GM12892 (cell line): ENCODE measurements around the gene ACSS1.

ENCODE experiments used
- POLR2A ChIP-seq: IDR thresholded peaks from 2 replicates; pipeline ENCODE4 v1.6.1; 2011; ENCODE audit warnings: low read depth, low read length, control low read depth
- POLR2AphosphoS5 ChIP-seq: IDR thresholded peaks from 2 replicates; pipeline ENCODE4 v1.6.1; 2011; ENCODE audit warnings: low read depth, low read length, control low read depth

DNA sequence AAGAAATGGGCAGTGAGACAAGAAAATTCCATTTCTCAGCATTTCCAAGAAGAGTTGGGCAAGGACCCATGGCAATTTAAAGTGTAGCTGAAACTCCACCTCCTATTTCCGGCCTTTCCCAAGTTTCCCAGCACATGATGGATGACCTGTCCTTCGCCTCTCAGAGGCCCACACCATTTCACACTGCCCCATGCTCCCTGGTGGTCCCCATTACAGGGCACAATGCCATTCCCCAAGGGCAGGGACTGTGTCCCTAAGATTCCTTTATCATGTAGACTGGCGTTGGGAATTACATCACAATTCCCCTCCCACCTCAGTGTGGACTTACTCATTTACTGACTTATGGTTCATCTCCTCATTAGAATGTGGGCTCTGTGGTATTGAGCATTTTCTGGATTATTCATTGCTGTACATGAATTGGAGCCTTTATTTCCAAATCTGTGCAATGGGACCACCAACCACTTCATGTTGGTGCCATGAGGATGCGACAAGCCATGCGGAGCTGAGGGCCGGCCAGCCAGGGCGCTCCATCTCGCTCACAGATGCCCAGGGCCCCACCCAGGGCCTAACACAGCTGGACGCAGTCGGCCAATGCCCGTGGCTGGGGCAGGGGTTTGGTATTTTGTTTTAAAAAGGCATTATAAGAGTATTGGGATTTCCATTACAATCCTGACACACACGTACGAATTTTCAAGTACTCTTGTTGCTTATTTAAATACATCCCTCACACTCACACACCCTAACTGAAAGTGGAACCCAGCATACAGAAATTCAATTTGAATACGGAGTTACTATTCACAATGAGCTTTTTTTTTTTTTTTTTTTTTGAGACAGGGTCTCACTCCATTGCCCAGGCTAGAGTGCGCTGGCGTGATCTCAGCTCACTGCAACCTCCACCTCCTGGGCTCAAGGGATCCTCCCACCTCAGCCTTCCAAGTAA is 5.4 kb downstream of the ACSS1 start:
- TF ChIP-seq POLR2AphosphoS5 (no peak), POLR2A (no peak)
